Peyer's patch (tissue), 4 donors: ENCODE measurements around the gene CENPC. TPM values are rescaled to one million over a fixed set of nuclear protein-coding genes. Genes with fewer than 3 reads are reported as not detected.
"Not testable (repeated sequence)": the region's sequence is repeated elsewhere in the genome, so short reads cannot be mapped to it uniquely, and the experiment has no call there.

Source experiments
- DNase-seq, 3 donors: peaks; one replicate each; pipeline ENCODE4 v3.0.0-alpha.2; 2017 to 2019
- H3K27ac ChIP-seq, 4 donors: fragments of 200-600 bp; sonication (generic); one replicate each; pipeline ENCODE4 v1.5.1; 2016 to 2019
- H3K27me3 ChIP-seq, 2 donors: fragments of 200-600 bp; sonication (generic); one replicate each; pipeline ENCODE4 v1.5.1; 2019
- H3K36me3 ChIP-seq, 3 donors: fragments of 200-600 bp; sonication (generic); one replicate each; pipeline ENCODE4 v1.5.1; 2016 to 2019
- H3K4me1 ChIP-seq, 4 donors: fragments of 200-600 bp; sonication (generic); one replicate each; pipeline ENCODE4 v1.5.1; 2016 to 2019
- H3K4me3 ChIP-seq, 4 donors: fragments of 200-600 bp; sonication (generic); 1 replicate in 3 of 4; 2 replicates in 1 of 4; pipeline ENCODE4 v1.5.1; 2016 to 2019; ENCODE audit warnings: mild to moderate bottlenecking in 1 of 4
- H3K9me3 ChIP-seq, 4 donors: fragments of 200-600 bp; sonication (generic); one replicate each; pipeline ENCODE4 v1.5.1; 2016 to 2019; ENCODE audit warnings: mild to moderate bottlenecking in 1 of 4
- POLR2A ChIP-seq, 2 donors: fragments of 450-650 bp; IDR thresholded peaks; one replicate each; pipeline ENCODE4 v1.5.1; 2017; ENCODE audit warnings: antibody characterized with exemption in 2 of 2, mild to moderate bottlenecking in 2 of 2, moderate library complexity in 2 of 2
- total RNA-seq, 4 donors: library from RNA; depleted of rRNA; stranded (reverse); fragments of >200 nt; gene quantifications; one replicate each; pipeline ENCODE4 v1.1.0, GENCODE V29; 2016
- TF ChIP-seq, protein P1 (sequence below), 6 experiments: fragments of 450-650 bp in 4 of 6; fragments of 200-600 bp in 2 of 6; sonication (generic) in 1 of 6; IDR thresholded peaks; one replicate each; pipeline ENCODE4 v1.5.1; 2017 to 2019; ENCODE audit warnings: antibody characterized with exemption in 6 of 6, mild to moderate bottlenecking in 3 of 6, moderate library complexity in 1 of 6

CENPC gene
- total RNA-seq, 4 donors from 2014 or later: 26.3 to 99.0 (median 40.0) TPM

DNA sequence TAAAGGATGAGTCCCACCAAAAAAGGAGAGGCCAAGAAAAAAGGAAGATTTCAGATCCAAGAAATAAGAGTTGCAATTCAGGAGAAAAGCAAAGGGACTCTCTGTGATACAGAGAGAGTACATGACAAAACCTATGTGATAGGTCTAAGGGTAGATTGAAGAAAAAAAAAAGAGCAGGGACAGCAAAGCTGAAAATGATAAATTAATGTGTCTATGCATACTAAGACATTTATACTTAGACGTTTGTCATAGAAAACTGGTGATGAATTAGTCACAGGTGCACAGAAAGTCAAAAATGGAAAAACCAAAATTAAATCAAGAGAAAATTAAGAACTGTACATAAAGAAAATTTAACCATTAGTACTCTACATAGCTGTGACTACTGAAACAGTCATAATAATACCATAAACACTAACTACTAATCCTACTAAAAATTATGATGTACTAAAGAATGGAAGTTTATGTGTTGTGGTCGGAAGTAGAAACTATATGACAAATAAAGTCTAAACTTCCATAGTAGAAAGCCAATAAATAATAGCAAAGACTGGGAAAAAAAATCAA lies 9.9 kb downstream of the CENPC start:
- Histone ChIP-seq H3K4me1 (no peaks in the 10 kb centered on the region), H3K9me3 (no peaks in the 10 kb centered on the region), H3K27ac (no peak overlapping the region), H3K4me3 (no peak overlapping the region), H3K27me3 (no peaks in the 10 kb centered on the region), H3K36me3 (peaks cover 0 to 82% (median 0%) of the 10 kb centered on the region in 3 donors)
- no peak for DNase-seq
- TF ChIP-seq POLR2A (IDR thresholded peaks at IDR 0.05): no peak
- TF ChIP-seq, protein P1, sequence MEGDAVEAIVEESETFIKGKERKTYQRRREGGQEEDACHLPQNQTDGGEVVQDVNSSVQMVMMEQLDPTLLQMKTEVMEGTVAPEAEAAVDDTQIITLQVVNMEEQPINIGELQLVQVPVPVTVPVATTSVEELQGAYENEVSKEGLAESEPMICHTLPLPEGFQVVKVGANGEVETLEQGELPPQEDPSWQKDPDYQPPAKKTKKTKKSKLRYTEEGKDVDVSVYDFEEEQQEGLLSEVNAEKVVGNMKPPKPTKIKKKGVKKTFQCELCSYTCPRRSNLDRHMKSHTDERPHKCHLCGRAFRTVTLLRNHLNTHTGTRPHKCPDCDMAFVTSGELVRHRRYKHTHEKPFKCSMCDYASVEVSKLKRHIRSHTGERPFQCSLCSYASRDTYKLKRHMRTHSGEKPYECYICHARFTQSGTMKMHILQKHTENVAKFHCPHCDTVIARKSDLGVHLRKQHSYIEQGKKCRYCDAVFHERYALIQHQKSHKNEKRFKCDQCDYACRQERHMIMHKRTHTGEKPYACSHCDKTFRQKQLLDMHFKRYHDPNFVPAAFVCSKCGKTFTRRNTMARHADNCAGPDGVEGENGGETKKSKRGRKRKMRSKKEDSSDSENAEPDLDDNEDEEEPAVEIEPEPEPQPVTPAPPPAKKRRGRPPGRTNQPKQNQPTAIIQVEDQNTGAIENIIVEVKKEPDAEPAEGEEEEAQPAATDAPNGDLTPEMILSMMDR (IDR thresholded peaks at IDR 0.05): no peak

DNA sequence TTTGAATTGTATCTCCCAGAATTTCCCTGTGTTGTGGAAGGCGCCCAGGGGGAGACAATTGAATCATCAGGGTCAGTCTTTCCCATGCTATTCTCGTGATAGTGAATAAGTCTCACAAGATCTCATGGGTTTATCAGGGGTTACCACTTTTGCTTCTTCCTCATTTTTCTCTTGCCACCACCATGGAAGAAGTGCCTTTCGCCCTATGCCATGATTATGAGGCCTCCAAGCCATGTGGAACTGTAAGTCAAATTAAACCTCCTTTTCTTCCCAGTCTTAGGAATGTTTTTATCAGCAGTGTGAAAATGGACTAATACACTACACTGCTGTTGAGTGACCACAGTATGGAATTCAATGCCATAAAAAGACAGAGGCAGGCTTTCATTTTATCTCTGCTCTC lies 12.2 kb downstream of the CENPC start:
- peaks cover 0 to 80% (median 0%) of the 10 kb centered on the region in 3 donors for H3K36me3 ChIP-seq
- H3K4me1 ChIP-seq: no peaks in the 10 kb centered on the region
- no peak overlapping the region for H3K27ac ChIP-seq
- no peaks in the 10 kb centered on the region for H3K9me3 ChIP-seq
- TF ChIP-seq, protein P1 (IDR thresholded peaks at IDR 0.05): no peak
- no peak for TF ChIP-seq POLR2A (IDR thresholded peaks at IDR 0.05)
- DNase-seq: no peak
- H3K27me3 ChIP-seq: no peaks in the 10 kb centered on the region
- H3K4me3 ChIP-seq: no peak overlapping the region

DNA sequence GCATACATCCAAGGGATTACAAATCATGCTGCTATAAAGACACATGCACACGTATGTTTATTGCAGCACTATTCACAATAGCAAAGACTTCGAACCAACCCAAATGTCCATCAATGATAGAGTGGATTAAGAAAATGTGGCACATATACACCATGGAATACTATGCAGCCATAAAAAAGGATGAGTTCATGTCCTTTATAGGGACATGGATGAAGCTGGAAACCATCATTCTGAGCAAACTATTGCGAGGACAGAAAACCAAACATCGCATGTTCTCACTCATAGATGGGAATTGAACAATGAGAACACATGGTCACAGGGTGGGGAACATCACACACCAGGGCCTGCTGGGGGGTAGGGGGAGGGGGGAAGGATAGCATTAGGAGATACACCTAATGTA lies 12.9 kb downstream of the CENPC start:
- peaks cover 0 to 74% (median 0%) of the 10 kb centered on the region in 3 donors for H3K36me3 ChIP-seq
- H3K27me3 ChIP-seq, H3K27ac ChIP-seq: not testable (repeated sequence)

DNA sequence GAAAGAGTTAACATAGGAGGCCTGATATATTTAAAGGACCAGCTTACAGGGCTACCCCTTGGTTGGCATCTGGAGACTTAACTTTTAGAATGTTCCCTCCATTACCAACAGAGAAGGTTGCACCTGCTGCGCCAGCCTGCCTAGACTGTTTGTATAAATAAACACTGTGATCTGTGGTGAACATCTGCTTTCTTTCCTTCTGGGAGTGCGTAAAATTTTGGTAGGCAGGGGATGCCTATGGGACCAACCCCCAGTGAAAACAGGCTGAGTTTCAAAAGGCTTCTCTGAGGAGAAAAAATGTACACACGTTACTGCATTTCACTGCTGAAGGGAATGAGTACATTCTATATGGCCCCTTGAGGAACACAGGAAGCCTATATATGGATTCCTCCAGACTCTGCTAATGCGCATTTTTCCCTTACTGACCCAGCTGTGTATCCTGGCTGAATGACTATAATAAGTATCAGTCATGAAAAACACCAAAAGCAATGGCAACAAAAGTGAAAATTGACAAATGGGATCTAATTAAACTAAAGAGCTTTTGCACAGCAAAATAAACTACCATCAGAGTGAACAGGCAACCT lies 13.8 kb downstream of the CENPC start:
- Histone ChIP-seq H3K9me3 (no peaks in the 10 kb centered on the region), H3K27ac (no peak overlapping the region), H3K27me3 (no peaks in the 10 kb centered on the region), H3K36me3 (peaks cover 0 to 67% (median 0%) of the 10 kb centered on the region in 3 donors), H3K4me3 (no peak overlapping the region), H3K4me1 (no peaks in the 10 kb centered on the region)
- DNase-seq: no peak
- TF ChIP-seq, protein P1 (IDR thresholded peaks at IDR 0.05): no peak
- no peak for TF ChIP-seq POLR2A (IDR thresholded peaks at IDR 0.05)

More for the DNA sequence above, 12.9 kb downstream of the CENPC start:
- not testable (repeated sequence) for H3K4me1 ChIP-seq, H3K9me3 ChIP-seq, DNase-seq, H3K4me3 ChIP-seq

DNA sequence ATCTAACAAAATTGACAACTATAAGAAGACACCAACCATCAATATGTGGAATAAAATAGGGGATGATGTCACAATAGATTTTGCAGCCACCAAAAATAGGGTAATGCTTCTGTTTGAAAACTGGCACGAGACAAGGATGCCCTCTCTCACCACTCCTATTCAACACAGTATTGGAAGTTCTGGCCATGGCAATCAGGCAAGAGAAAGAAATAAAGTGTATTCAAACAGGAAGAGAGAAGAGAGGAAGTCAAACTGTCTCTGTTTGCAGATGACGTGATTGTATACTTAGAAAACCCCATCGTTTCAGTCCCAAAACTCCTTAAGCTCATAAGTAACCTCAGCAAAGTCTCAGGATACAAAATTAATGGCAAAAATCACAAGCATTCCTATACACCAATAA lies 21.2 kb downstream of the CENPC start:
- H3K36me3 ChIP-seq: peaks cover 0 to 10% (median 0%) of the 10 kb centered on the region in 3 donors
- not testable (repeated sequence) for DNase-seq, H3K9me3 ChIP-seq, H3K27ac ChIP-seq, H3K4me3 ChIP-seq, H3K4me1 ChIP-seq, H3K27me3 ChIP-seq

DNA sequence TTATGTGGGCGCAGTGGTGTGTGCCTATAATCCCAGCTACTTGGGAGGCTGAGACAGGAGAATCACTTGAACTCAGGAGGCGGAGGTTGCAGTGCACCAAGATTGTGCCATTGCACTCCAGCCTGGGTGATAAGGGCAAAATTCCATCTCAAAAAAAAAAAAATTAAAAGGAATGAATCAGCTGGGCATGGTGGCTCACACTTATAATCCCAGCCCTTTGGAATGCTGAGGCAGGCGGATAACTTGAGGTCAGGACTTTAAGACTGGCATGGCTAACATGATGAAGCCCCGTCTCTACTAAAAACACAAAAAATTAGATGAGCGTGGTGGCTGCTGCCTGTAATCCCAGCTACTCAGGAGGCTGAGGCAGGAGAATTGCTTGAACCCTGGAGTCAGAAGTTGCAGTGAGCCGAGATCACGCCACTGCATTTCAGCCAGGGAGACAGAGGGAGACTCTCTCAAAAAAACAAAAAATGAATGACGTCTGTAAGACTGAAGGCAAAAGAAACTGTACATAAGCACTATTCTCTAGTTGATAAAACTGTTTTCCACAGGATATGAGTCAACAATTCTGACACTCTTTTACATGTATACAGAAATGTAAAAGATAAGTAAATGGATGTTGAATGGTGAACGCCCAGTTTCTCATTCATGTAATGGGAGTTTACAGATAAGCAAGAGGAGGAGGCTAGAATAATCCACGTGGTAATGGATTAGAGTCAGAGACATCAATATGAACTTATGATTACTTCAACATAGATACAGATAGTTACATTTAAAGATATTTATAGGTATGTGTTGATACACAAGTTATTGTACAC lies 22.2 kb downstream of the CENPC start:
- no peak overlapping the region for H3K27ac ChIP-seq

More for the DNA sequence above, 22.2 kb downstream of the CENPC start:
- Histone ChIP-seq H3K4me3 (no peak overlapping the region), H3K36me3 (peaks cover 0 to 11% (median 0%) of the 10 kb centered on the region in 3 donors), H3K4me1 (no peaks in the 10 kb centered on the region), H3K9me3 (no peaks in the 10 kb centered on the region), H3K27me3 (no peaks in the 10 kb centered on the region)
- TF ChIP-seq, protein P1 (IDR thresholded peaks at IDR 0.05): no peak
- no peak for TF ChIP-seq POLR2A (IDR thresholded peaks at IDR 0.05)
- no peak for DNase-seq
